Lower leg skin (tissue), 3 donors: ENCODE data around the gene SF3B2.

Experiments used
- CTCF ChIP-seq, 3 donors: fragments of 450-650 bp; IDR thresholded peaks; one replicate each; pipeline ENCODE4 v1.5.1; 2016; ENCODE audit warnings: antibody characterized with exemption in 3 of 3, mild to moderate bottlenecking in 3 of 3, moderate library complexity in 2 of 3
- POLR2A ChIP-seq, 2 donors: fragments of 450-650 bp; IDR thresholded peaks; one replicate each; pipeline ENCODE4 v1.6.1; 2016 to 2017; ENCODE audit warnings: antibody characterized with exemption in 2 of 2, mild to moderate bottlenecking in 1 of 2, moderate library complexity in 1 of 2

DNA sequence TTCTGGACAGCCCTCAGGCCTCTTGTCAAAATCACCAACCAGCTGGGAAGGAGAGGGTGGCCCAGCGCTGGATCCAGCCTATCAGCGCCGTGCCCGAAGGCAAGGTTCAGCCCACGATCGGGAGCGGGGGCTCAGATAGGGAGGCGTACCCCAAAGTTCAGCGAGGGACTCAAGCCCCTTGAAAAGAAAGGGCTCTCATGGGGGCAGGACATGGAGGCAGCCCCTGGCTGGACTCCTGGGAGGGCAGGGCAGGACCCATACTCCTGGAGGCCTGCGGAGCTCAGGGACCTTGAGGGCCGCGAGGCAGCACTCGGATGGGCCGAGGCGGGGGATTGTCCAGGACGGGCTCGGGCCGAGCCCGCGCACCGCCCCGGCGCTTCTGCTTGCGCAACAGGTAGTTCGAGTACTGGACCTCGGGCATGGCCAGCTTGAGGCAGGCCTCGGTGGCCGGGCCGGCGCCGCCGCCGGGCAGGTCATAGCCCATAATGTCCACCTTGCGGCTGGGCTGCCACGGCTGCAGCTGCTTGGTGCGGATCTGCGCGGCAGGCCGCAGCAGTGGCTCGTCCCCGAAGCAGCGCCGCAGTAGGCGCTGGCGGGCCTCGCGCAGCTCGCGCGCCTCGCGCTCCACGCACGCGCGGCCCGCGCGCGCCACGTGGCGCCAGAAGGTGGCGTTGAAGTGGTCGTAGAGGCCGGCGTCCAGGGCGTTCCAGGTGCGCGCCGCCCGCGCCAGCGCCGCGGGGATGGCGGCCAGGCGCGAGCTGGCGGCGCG, 9.8 kb upstream of the SF3B2 start:
- no peak for TF ChIP-seq CTCF (IDR thresholded peaks at IDR 0.05)
- TF ChIP-seq POLR2A (IDR thresholded peaks at IDR 0.05) = no peak
